ENCODE results near the gene NAV2. TPM values are rescaled to one million over a fixed set of nuclear protein-coding genes. Genes with fewer than 3 reads are reported as not detected.
A peak's percentile ranks its signal among the peaks of the same experiment; 100 is the strongest.

NAV2 gene
- total RNA-seq, 2 donors from 2014 or later = 21.3 to 45.3 TPM

DNA sequence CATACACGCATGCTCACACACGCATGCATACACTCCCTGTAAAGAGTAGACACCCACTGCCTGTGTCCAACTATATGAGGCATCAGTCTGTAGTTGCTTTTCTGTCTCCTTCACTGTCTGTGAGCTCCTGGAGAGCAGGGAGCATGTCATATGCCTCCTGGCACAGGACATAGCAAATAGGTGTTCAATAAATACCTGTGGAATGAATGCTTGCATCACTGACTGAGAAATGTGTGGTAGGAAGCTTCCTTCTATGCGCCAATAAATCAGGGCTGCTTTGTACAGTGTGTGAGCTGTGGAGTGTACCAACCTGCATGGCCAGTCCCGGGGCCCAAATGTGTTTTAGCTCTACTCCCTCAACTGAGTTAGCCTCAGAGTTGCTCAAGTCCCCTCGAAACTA, 37.2 kb upstream of the NAV2 start:
- H3K9ac ChIP-seq (ENCODE audit: low read depth in 2 of 2, low read length in 2 of 2) = no peak overlapping the region
- TF ChIP-seq, protein P1, sequence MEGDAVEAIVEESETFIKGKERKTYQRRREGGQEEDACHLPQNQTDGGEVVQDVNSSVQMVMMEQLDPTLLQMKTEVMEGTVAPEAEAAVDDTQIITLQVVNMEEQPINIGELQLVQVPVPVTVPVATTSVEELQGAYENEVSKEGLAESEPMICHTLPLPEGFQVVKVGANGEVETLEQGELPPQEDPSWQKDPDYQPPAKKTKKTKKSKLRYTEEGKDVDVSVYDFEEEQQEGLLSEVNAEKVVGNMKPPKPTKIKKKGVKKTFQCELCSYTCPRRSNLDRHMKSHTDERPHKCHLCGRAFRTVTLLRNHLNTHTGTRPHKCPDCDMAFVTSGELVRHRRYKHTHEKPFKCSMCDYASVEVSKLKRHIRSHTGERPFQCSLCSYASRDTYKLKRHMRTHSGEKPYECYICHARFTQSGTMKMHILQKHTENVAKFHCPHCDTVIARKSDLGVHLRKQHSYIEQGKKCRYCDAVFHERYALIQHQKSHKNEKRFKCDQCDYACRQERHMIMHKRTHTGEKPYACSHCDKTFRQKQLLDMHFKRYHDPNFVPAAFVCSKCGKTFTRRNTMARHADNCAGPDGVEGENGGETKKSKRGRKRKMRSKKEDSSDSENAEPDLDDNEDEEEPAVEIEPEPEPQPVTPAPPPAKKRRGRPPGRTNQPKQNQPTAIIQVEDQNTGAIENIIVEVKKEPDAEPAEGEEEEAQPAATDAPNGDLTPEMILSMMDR (IDR thresholded peaks at IDR 0.05) = no peak
- H3K9me3 ChIP-seq = no peaks in the 10 kb centered on the region
- H3K36me3 ChIP-seq = no peaks in the 10 kb centered on the region
- no peaks in the 10 kb centered on the region for H3K27me3 ChIP-seq
- no peak for DNase-seq
- H3K4me1 ChIP-seq = no peaks in the 10 kb centered on the region
- no peak overlapping the region for H3K4me3 ChIP-seq
- intact Hi-C loops (cut with DNase I) = no loop called here
- H3K27ac ChIP-seq = no peak overlapping the region

DNA sequence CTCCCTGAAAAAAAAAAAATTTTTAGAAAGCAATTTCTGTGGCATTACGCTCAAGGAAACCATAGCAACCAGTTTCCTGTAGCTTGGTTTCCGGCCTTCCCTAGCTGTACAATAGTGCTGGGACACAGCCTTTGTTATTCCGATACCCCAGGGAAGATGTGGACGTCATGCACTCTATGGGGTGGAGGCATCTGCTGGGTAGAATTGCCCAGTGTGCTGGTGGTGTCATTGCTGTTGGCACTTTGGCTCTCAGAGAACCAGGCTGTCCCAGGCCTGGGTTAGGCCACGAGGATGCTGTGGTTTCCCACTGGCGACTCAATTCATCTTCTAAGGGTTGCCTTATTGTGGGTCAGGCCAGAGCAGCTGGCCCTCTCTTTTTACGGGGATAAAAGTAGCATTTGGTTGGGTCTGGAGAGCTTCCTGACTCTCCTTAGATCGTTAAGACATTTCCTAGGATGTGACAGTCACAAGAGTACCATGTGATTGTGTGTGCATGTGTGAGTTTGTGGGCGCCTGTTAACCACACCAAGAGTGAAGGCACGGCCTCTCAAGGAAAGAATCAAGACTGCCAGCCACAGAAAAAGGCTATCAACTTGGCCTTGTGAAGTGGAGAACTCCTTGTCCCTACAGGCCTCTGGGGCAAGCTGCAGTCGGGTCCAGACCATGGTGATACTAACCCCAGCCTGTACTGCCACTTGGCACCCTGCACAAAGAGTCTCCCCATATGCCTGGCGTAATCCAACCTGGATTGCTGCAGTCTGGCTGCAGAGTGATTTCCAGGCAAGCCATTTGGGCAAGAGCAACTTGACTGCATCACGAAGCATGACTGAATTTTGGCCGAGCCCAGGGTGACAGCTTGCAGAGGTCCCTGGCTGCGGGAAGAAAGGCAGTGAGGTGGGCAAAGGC, 35.9 kb upstream of the NAV2 start:
- TF ChIP-seq, protein P1 (IDR thresholded peaks at IDR 0.05) = no peak
- Histone ChIP-seq H3K9ac (ENCODE audit: low read depth in 2 of 2, low read length in 2 of 2) (no peak overlapping the region), H3K4me3 (no peak overlapping the region), H3K36me3 (no peaks in the 10 kb centered on the region), H3K27ac (no peak overlapping the region), H3K9me3 (no peaks in the 10 kb centered on the region), H3K27me3 (no peaks in the 10 kb centered on the region), H3K4me1 (no peaks in the 10 kb centered on the region)
- intact Hi-C loops (cut with DNase I) = no loop called here
- DNase-seq = no peak

DNA sequence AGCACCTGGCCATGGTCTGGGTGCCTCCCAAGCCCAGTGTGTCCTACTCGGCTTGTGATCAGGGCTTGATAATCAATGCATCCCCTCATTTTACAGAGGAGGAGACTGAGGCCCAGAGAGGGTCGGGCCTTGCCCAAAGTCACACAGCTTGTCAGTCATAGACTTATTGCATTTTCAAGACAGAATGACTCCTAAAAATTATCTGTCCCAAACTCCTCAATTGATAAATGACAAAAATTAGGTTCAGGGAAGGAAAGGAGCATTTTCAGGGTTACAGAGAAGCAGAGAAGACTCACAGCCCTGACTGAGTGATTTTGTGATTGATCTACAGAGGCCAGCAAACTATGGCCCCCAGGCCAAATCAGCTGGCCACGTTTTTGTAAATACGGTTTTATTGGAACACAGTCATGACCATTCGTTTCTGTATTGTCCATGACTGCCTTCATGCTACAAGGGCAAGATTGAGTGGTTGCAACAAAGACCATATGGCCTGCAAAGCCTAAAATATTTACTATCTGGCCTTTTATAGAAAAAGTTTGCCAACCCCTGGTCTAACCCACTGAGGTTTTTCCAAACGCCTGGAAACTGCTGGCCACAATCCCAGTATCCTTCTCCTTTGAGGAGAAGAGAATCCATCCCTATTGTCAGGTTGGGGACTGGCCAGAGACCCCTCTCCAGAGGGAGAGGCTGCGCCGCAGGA, 35.1 kb upstream of the NAV2 start:
- H3K36me3 ChIP-seq = no peaks in the 10 kb centered on the region
- TF ChIP-seq, protein P1 (IDR thresholded peaks at IDR 0.05) = no peak
- H3K27me3 ChIP-seq = no peaks in the 10 kb centered on the region
- no peak for DNase-seq
- H3K27ac ChIP-seq = no peak overlapping the region
- H3K4me1 ChIP-seq = no peaks in the 10 kb centered on the region
- H3K9me3 ChIP-seq = no peaks in the 10 kb centered on the region
- intact Hi-C loops (cut with DNase I) = no loop called here
- no peak overlapping the region for H3K4me3 ChIP-seq
- no peak overlapping the region for H3K9ac ChIP-seq (ENCODE audit: low read depth in 2 of 2, low read length in 2 of 2)

DNA sequence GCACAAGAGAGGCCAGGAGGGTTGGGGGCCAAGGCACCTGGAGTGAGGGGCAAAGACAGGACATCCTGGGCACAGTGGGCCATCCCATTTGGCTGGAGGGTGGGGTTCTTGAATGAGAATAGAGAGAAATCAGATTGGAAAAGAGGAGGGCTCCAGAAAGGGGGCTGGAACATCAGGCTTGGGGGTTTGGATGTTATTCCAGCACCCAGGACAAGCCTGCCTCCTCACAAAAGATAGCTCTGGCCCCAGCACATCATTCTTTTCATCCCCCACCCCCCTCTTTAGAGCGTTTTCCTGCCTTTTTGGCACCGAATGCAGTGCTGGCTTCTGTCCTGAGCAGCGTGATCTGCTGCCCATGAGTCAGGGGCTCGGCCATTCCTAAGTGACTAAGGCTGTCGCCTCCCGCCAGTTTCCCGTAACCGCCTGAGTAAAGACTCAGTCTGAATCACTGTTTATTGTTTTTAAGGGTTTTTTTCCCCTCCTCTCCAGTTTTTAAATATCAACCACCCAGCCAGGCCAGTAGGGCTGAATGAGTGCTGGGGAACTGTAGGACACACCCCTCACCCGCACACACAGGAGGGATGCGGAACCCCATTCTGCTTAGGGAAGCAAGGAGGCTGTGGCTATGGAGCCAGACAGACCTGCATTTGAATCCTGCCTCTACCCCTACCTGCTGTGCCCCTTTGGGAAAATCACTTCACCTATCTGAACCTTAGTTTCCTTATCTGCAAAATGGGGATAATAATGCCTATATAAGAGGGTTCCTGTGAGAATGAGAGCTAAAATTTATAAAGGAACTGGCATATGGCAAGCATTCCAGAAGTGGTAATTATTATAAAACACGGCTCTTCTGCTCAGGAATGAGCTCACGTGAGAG, 32.4 kb upstream of the NAV2 start:
- Histone ChIP-seq H3K27me3 (no peaks in the 10 kb centered on the region), H3K9me3 (no peaks in the 10 kb centered on the region), H3K9ac (ENCODE audit: low read depth in 2 of 2, low read length in 2 of 2) (no peak overlapping the region), H3K4me3 (no peak overlapping the region), H3K4me1 (no peaks in the 10 kb centered on the region), H3K27ac (peak overlapping the region; percentile 38), H3K36me3 (no peaks in the 10 kb centered on the region)
- TF ChIP-seq, protein P1 (IDR thresholded peaks at IDR 0.05) = no peak
- DNase-seq = peak; percentile 66
- intact Hi-C loops (cut with DNase I) = no loop called here

DNA sequence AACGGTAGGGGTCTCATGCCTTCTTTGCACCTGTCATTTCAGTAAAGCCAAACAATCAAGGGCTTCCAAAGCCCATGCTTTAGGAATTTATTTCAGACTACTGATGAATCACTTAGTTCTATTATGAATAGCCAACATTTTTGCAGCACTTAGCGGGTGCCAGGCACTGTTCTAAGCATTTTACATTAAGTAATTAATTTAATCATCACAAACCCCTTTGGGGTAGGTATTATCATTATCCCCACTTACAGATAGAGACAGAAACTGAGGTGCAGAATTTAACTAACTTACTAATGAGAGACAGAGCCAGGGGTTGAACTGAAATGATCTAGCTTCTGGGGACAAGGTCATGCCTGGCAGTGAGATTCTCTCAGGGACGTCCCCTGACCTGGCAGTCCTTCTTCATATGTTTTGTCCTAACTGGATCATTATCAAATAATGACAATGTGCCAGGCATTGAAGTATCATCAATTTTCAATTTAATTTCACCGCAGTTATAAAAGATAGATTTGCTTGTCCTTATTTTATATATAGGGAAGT, 31.7 kb upstream of the NAV2 start:
- intact Hi-C loops (cut with DNase I) = no loop called here
- Histone ChIP-seq H3K9ac (ENCODE audit: low read depth in 2 of 2, low read length in 2 of 2) (no peak overlapping the region), H3K4me1 (no peaks in the 10 kb centered on the region), H3K9me3 (no peaks in the 10 kb centered on the region), H3K36me3 (no peaks in the 10 kb centered on the region), H3K27me3 (no peaks in the 10 kb centered on the region), H3K4me3 (no peak overlapping the region), H3K27ac (peak overlapping the region; percentile 18)
- TF ChIP-seq, protein P1 (IDR thresholded peaks at IDR 0.05) = no peak
- no peak for DNase-seq

Measured in colonic mucosa (tissue), 4 donors.